ENCODE results near the gene PRDM16.

Gene PRDM16

GRCh38 chr1:3215198-3216014, 146.4 kb downstream of the PRDM16 start:
- H4K20me1 ChIP-seq (ENCODE audit: insufficient read depth, low read length): peaks cover 18% of the 10 kb centered on the region
- H3K9ac ChIP-seq (ENCODE audit: low read depth, low read length): no peak overlapping the region
- no peak overlapping the region for H3K4me2 ChIP-seq (ENCODE audit: insufficient read depth, low read length)
- H3K4me3 ChIP-seq (ENCODE audit: low read depth in 1 of 2, low read length in 2 of 2): no peak overlapping the region
- H3K4me1 ChIP-seq (ENCODE audit: insufficient read depth, low read length): no peaks in the 10 kb centered on the region
- H3K27me3 ChIP-seq (ENCODE audit: insufficient read depth, low read length, poor library complexity): no peaks in the 10 kb centered on the region
- no peak overlapping the region for H2AFZ ChIP-seq (ENCODE audit: low read depth, low read length)
- no peak for DNase-seq
- H3K27ac ChIP-seq (ENCODE audit: low read length): no peak overlapping the region
- H3K9me3 ChIP-seq (ENCODE audit: insufficient read depth, low read length, severe bottlenecking): no peaks in the 10 kb centered on the region
- TF ChIP-seq CTCF (IDR thresholded peaks at IDR 0.05; ENCODE audit: borderline replicate concordance, extremely low read depth, low read length, poor library complexity, severe bottlenecking): no peak
- TF ChIP-seq EZH2 (IDR thresholded peaks at IDR 0.05; ENCODE audit: borderline replicate concordance, low read depth, low read length, severe bottlenecking): no peak
- H3K36me3 ChIP-seq (ENCODE audit: insufficient read depth, low read length): no peaks in the 10 kb centered on the region
- no peaks in the 10 kb centered on the region for H3K79me2 ChIP-seq (ENCODE audit: insufficient read depth, low read length)
- ATAC-seq (ENCODE audit: insufficient read depth, low read depth): no peak

GRCh38 chr1:3216015-3216391, 147.0 kb downstream of the PRDM16 start:
- no peak for DNase-seq
- Histone ChIP-seq H3K4me2 (ENCODE audit: insufficient read depth, low read length) (no peak overlapping the region), H3K27me3 (ENCODE audit: insufficient read depth, low read length, poor library complexity) (no peaks in the 10 kb centered on the region), H3K9ac (ENCODE audit: low read depth, low read length) (no peak overlapping the region), H3K4me1 (ENCODE audit: insufficient read depth, low read length) (no peaks in the 10 kb centered on the region), H3K79me2 (ENCODE audit: insufficient read depth, low read length) (no peaks in the 10 kb centered on the region), H4K20me1 (ENCODE audit: insufficient read depth, low read length) (peaks cover 21% of the 10 kb centered on the region), H3K4me3 (ENCODE audit: low read depth in 1 of 2, low read length in 2 of 2) (no peak overlapping the region), H3K27ac (ENCODE audit: low read length) (no peak overlapping the region), H3K9me3 (ENCODE audit: insufficient read depth, low read length, severe bottlenecking) (no peaks in the 10 kb centered on the region), H3K36me3 (ENCODE audit: insufficient read depth, low read length) (no peaks in the 10 kb centered on the region), H2AFZ (ENCODE audit: low read depth, low read length) (no peak overlapping the region)
- ATAC-seq (ENCODE audit: insufficient read depth, low read depth): no peak
- no peak for TF ChIP-seq EZH2 (IDR thresholded peaks at IDR 0.05; ENCODE audit: borderline replicate concordance, low read depth, low read length, severe bottlenecking)

- Histone ChIP-seq H3K4me2 (ENCODE audit: insufficient read depth, low read length) (no peak overlapping the region), H3K27me3 (ENCODE audit: insufficient read depth, low read length, poor library complexity) (no peaks in the 10 kb centered on the region), H3K9me3 (ENCODE audit: insufficient read depth, low read length, severe bottlenecking) (no peaks in the 10 kb centered on the region), H3K9ac (ENCODE audit: low read depth, low read length) (no peak overlapping the region), H4K20me1 (ENCODE audit: insufficient read depth, low read length) (peaks cover 21% of the 10 kb centered on the region), H3K4me1 (ENCODE audit: insufficient read depth, low read length) (no peaks in the 10 kb centered on the region), H2AFZ (ENCODE audit: low read depth, low read length) (no peak overlapping the region), H3K36me3 (ENCODE audit: insufficient read depth, low read length) (no peaks in the 10 kb centered on the region), H3K27ac (ENCODE audit: low read length) (no peak overlapping the region), H3K4me3 (ENCODE audit: low read depth in 1 of 2, low read length in 2 of 2) (no peak overlapping the region), H3K79me2 (ENCODE audit: insufficient read depth, low read length) (no peaks in the 10 kb centered on the region)
- DNase-seq (no peak), ATAC-seq (ENCODE audit: insufficient read depth, low read depth) (no peak)
- TF ChIP-seq EZH2 (IDR thresholded peaks at IDR 0.05; ENCODE audit: borderline replicate concordance, low read depth, low read length, severe bottlenecking): no peak
- TF ChIP-seq CTCF (IDR thresholded peaks at IDR 0.05; ENCODE audit: borderline replicate concordance, extremely low read depth, low read length, poor library complexity, severe bottlenecking): no peak
These were observed 148.2 kb downstream of the PRDM16 start for GRCh38 chr1:3217181-3217641.

DNA sequence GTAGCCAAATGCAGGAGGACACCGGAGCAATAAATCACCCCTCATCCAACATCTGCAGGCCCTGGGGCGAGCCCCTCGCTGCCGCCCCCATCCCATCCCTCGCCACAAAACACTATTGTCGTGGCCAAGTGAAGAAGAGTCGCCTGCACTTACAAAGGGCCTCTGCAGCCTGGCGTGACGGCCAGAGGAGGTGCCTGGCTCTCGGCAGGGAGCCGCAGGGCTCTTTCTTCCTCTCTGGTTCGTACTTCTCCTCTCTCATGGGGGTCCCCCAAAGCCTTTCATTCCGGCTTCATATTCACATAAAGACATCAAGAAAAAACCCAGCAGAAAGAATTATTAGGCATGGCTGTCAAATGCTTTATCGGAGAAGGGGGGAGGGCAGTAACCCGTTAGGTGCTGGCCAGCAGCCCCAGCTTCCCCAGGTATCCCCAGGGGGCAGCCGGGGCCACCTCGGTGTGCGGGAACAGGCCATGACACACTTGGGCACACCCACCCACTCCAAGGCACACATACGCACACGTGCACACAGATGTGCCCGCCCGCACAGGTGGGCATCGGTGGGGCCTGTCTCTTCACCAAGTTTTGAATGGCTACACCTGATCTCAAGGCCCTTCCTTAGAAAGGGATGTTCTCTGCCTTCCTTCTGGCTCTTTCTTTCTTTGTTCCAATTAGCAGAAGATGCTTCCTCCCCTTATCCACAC, 149.1 kb downstream of the PRDM16 start:
- TF ChIP-seq EZH2 (IDR thresholded peaks at IDR 0.05; ENCODE audit: borderline replicate concordance, low read depth, low read length, severe bottlenecking) (no peak), CTCF (IDR thresholded peaks at IDR 0.05; ENCODE audit: borderline replicate concordance, extremely low read depth, low read length, poor library complexity, severe bottlenecking) (no peak)
- H3K79me2 ChIP-seq (ENCODE audit: insufficient read depth, low read length): no peaks in the 10 kb centered on the region
- H3K4me1 ChIP-seq (ENCODE audit: insufficient read depth, low read length): no peaks in the 10 kb centered on the region
- no peaks in the 10 kb centered on the region for H3K9me3 ChIP-seq (ENCODE audit: insufficient read depth, low read length, severe bottlenecking)
- H2AFZ ChIP-seq (ENCODE audit: low read depth, low read length): no peak overlapping the region
- DNase-seq (no peak), ATAC-seq (ENCODE audit: insufficient read depth, low read depth) (no peak)
- no peak overlapping the region for H3K9ac ChIP-seq (ENCODE audit: low read depth, low read length)
- no peak overlapping the region for H3K27ac ChIP-seq (ENCODE audit: low read length)
- H4K20me1 ChIP-seq (ENCODE audit: insufficient read depth, low read length): peaks cover 21% of the 10 kb centered on the region
- no peaks in the 10 kb centered on the region for H3K36me3 ChIP-seq (ENCODE audit: insufficient read depth, low read length)
- no peak overlapping the region for H3K4me2 ChIP-seq (ENCODE audit: insufficient read depth, low read length)
- H3K4me3 ChIP-seq (ENCODE audit: low read depth in 1 of 2, low read length in 2 of 2): no peak overlapping the region
- H3K27me3 ChIP-seq (ENCODE audit: insufficient read depth, low read length, poor library complexity): no peaks in the 10 kb centered on the region
